CD4-positive, alpha-beta T cell (primary cell): ENCODE results near the gene RAB23. TPM values are rescaled to one million over a fixed set of nuclear protein-coding genes. Genes with fewer than 3 reads are reported as not detected.

ENCODE experiments used
- ATAC-seq: fragments of 200-7000 bp; cut with Tn5 transposase; one replicate; pipeline ENCODE4 v1.10.0; 2022; ENCODE audit warnings: mild to moderate bottlenecking; ENCODE audit not compliant: poor library complexity
- CTCF ChIA-PET: fragments of 350-600 bp; sonication (Branson Sonifier 250); formaldehyde crosslinking; loops from one replicate; lab custom pipeline; 2021; ENCODE audit warnings: antibody characterized with exemption, inconsistent platforms; lab: Charles Lee
- POLR2A ChIA-PET: fragments of 350-600 bp; sonication (Branson Sonifier 250); formaldehyde crosslinking; loops from one replicate; lab custom pipeline; 2021; ENCODE audit warnings: antibody characterized with exemption, inconsistent platforms; lab: Charles Lee
- DNase-seq, 14 experiments: peaks; one replicate each; pipeline ENCODE4 v3.0.0-alpha.2; 2013 to 2020; ENCODE audit warnings: mixed read lengths in 2 of 14
- H3K27ac ChIP-seq, 2 donors: one replicate each; pipeline versions ENCODE4 v1.5.1 to v1.7.0; 2013; ENCODE audit warnings: low read length in 2 of 2, low read depth in 1 of 2, mild to moderate bottlenecking in 1 of 2
- H3K27me3 ChIP-seq, 2 experiments: 1 replicate in 1 of 2; 2 replicates in 1 of 2; pipeline versions ENCODE4 v1.6.1 to v1.7.0; 2013; ENCODE audit warnings: low read length in 2 of 2, control low read depth in 1 of 2, mild to moderate bottlenecking in 1 of 2, moderate library complexity in 1 of 2; ENCODE audit not compliant: insufficient read depth in 2 of 2, control insufficient read depth in 1 of 2
- H3K36me3 ChIP-seq: one replicate; pipeline ENCODE4 v1.6.1; 2013; ENCODE audit warnings: low read length, control low read depth; ENCODE audit not compliant: insufficient read depth
- H3K4me1 ChIP-seq: one replicate; pipeline ENCODE4 v1.6.1; 2013; ENCODE audit warnings: low read length, control low read depth; ENCODE audit not compliant: insufficient read depth
- H3K4me3 ChIP-seq: one replicate; pipeline ENCODE4 v1.5.1; 2013; ENCODE audit warnings: mild to moderate bottlenecking, low read length, moderate library complexity
- H3K9me3 ChIP-seq, 2 experiments: 1 replicate in 1 of 2; 2 replicates in 1 of 2; pipeline versions ENCODE4 v1.6.1 to v1.7.0; 2013; ENCODE audit warnings: low read length in 2 of 2, mild to moderate bottlenecking in 2 of 2, control low read depth in 1 of 2, moderate library complexity in 1 of 2; ENCODE audit not compliant: control insufficient read depth in 1 of 2, insufficient read depth in 1 of 2
- H3K27ac Mint-ChIP-seq: one replicate; pipeline ENCODE4 v1.8.0; 2020; ENCODE audit warnings: mixed read lengths
- H3K27me3 Mint-ChIP-seq: one replicate; pipeline ENCODE4 v1.8.0; 2021; ENCODE audit warnings: mixed read lengths
- H3K36me3 Mint-ChIP-seq: one replicate; pipeline ENCODE4 v1.8.0; 2021; ENCODE audit warnings: low read depth, mixed read lengths
- H3K4me1 Mint-ChIP-seq: one replicate; pipeline ENCODE4 v1.8.0; 2021; ENCODE audit warnings: low read depth, mixed read lengths
- H3K4me3 Mint-ChIP-seq: one replicate; pipeline ENCODE4 v1.8.0; 2020; ENCODE audit warnings: mild to moderate bottlenecking, mixed read lengths
- H3K9me3 Mint-ChIP-seq: one replicate; pipeline ENCODE4 v1.8.0; 2020; ENCODE audit warnings: mixed read lengths
- CTCF ChIP-seq: fragments of 200-600 bp; IDR thresholded peaks from one replicate; pipeline ENCODE4 v1.8.0; 2022; ENCODE audit warnings: antibody characterized with exemption, mild to moderate bottlenecking
- intact Hi-C, 2 experiments: fragments of 100-400 bp; cut with DNase I in 1 of 2; cut with micrococcal nuclease in 1 of 2; formaldehyde crosslinking; loops; one replicate each; pipeline versions ENCODE4 v1.15.1 to v1.9.0; 2023 to 2025; cut with DNase I, micrococcal nuclease
- total RNA-seq, 174 experiments: library from RNA in 2 of 174; stranded (reverse) in 2 of 174; gene quantifications; one replicate each; pipeline ENCODE4 v1.2.3 and lab custom pipeline; 2021 to 2026

Gene RAB23
- total RNA-seq, 2 experiments from 2014 or later: 0.45 to 0.49 TPM

- no peak for ATAC-seq
- Mint-ChIP-seq H3K36me3 (peaks cover 76% of the 10 kb centered on the region), H3K27me3 (no peaks in the 10 kb centered on the region), H3K27ac (no peak overlapping the region), H3K4me3 (no peak overlapping the region), H3K9me3 (no peaks in the 10 kb centered on the region), H3K4me1 (no peaks in the 10 kb centered on the region)
- intact Hi-C loops: loop anchor here in 1 of 2 experiments (10.0 kb wide), 1 partner anchor 54 kb away; no protein-coding TSS in a partner anchor
- no peaks in the 10 kb centered on the region for H3K9me3 ChIP-seq
- no peak overlapping the region for H3K27ac ChIP-seq
- TF ChIP-seq CTCF: no peak
- H3K36me3 ChIP-seq: peaks cover 22% of the 10 kb centered on the region
- no peak overlapping the region for H3K4me3 ChIP-seq
- POLR2A ChIA-PET: interaction anchor here (0.6 kb wide), 1 partner anchor 122 kb away, joined by 3 read pairs; no protein-coding TSS in a partner anchor
- H3K27me3 ChIP-seq: no peaks in the 10 kb centered on the region
- no peaks in the 10 kb centered on the region for H3K4me1 ChIP-seq
- no peak for DNase-seq
- CTCF ChIA-PET: no interaction called here
Measured at GRCh38 chr6:57159127-57159526, 63.0 kb downstream of the RAB23 start.

GRCh38 chr6:57158658-57159057 lies 63.4 kb downstream of the RAB23 start:
- H3K9me3 Mint-ChIP-seq: no peaks in the 10 kb centered on the region
- no peak for DNase-seq
- TF ChIP-seq CTCF: no peak
- H3K27me3 Mint-ChIP-seq: no peaks in the 10 kb centered on the region
- H3K4me1 ChIP-seq: no peaks in the 10 kb centered on the region
- H3K4me3 Mint-ChIP-seq: no peak overlapping the region
- intact Hi-C loops: loop anchor here in 1 of 2 experiments (10.0 kb wide), 1 partner anchor 54 kb away; no protein-coding TSS in a partner anchor
- no peak overlapping the region for H3K27ac Mint-ChIP-seq
- no peak overlapping the region for H3K4me3 ChIP-seq
- ChIA-PET CTCF (no interaction called here), POLR2A (interaction anchor here (0.6 kb wide), 1 partner anchor 121 kb away, joined by 3 read pairs; no protein-coding TSS in a partner anchor)
- peaks cover 76% of the 10 kb centered on the region for H3K36me3 Mint-ChIP-seq
- no peaks in the 10 kb centered on the region for H3K4me1 Mint-ChIP-seq
- peaks cover 25% of the 10 kb centered on the region for H3K36me3 ChIP-seq
- H3K27ac ChIP-seq: no peak overlapping the region
- H3K27me3 ChIP-seq: no peaks in the 10 kb centered on the region
- ATAC-seq: no peak
- no peaks in the 10 kb centered on the region for H3K9me3 ChIP-seq

GRCh38 chr6:57147955-57148858 lies 73.9 kb downstream of the RAB23 start:
- peaks cover 12% of the 10 kb centered on the region for H3K4me1 Mint-ChIP-seq
- no peak overlapping the region for H3K27ac ChIP-seq
- intact Hi-C loops: loop anchor here in 1 of 2 experiments (5.0 kb wide), 1 partner anchor 41 kb away; no protein-coding TSS in a partner anchor
- peaks cover 42% of the 10 kb centered on the region for H3K36me3 ChIP-seq
- H3K9me3 Mint-ChIP-seq: no peaks in the 10 kb centered on the region
- ATAC-seq (no peak), DNase-seq (no peak)
- H3K36me3 Mint-ChIP-seq: peaks cover 91% of the 10 kb centered on the region
- H3K4me1 ChIP-seq: no peaks in the 10 kb centered on the region
- no peaks in the 10 kb centered on the region for H3K27me3 ChIP-seq
- ChIA-PET POLR2A (no interaction called here), CTCF (no interaction called here)
- H3K4me3 Mint-ChIP-seq: no peak overlapping the region
- no peaks in the 10 kb centered on the region for H3K27me3 Mint-ChIP-seq
- no peak overlapping the region for H3K27ac Mint-ChIP-seq
- H3K9me3 ChIP-seq: no peaks in the 10 kb centered on the region
- no peak for TF ChIP-seq CTCF
- H3K4me3 ChIP-seq: no peak overlapping the region
